LNCAP (cell line): Measurements from ENCODE around the gene RPL13A.

Experiments used
- CTCF ChIP-seq: fragments of 450-650 bp; IDR thresholded peaks from 2 replicates; pipeline ENCODE4 v1.5.1; 2017; ENCODE audit warnings: mild to moderate bottlenecking

Gene RPL13A

DNA sequence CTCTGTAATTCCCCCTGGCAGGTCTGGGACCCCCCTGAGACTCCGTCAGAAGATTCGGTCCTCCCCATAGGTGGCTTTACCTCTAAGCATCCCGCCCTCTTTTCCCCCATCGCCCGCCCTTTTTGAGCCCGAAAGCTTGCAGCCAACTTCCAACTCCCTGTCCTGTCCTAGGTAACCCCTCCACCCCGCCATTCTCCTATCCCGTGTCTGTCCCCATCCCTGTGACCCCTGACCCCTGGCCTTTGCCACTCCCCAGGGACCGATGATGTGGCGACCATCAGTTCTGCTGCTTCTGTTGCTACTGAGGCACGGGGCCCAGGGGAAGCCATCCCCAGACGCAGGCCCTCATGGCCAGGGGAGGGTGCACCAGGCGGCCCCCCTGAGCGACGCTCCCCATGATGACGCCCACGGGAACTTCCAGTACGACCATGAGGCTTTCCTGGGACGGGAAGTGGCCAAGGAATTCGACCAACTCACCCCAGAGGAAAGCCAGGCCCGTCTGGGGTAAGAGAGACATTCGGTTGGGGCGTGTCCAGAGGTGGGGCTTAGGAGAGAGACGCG lies 40.9 kb downstream of the RPL13A start:
- TF ChIP-seq CTCF: no peak

DNA sequence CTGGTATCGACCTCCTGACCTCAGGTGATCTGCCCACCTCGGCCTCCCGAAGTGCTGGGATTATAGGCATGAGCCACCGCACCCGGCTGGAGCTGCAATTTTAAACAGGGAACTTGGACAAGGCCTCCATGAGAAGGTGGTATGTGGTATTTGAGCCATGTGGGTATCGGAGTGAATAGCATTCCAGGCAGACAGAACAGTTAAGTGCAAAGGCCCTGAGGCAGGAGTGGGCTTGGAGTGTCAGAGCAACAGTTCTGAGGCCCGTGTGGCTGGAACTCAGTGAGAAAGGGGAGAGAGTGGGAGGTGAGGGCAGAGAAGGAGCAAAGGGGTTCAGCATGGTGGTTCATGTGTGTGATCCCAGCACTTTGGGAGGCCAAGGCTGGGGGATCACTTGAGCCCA lies 43.3 kb downstream of the RPL13A start:
- TF ChIP-seq CTCF: no peak

- TF ChIP-seq CTCF: peak; percentile 50
Observed at GRCh38 chr19:49533551-49534488, 46.4 kb downstream of the RPL13A start.

GRCh38 chr19:49534632-49535385 lies 47.4 kb downstream of the RPL13A start:
- TF ChIP-seq CTCF: no peak

- no peak for TF ChIP-seq CTCF
Observed at GRCh38 chr19:49536921-49537462, 49.6 kb downstream of the RPL13A start.

DNA sequence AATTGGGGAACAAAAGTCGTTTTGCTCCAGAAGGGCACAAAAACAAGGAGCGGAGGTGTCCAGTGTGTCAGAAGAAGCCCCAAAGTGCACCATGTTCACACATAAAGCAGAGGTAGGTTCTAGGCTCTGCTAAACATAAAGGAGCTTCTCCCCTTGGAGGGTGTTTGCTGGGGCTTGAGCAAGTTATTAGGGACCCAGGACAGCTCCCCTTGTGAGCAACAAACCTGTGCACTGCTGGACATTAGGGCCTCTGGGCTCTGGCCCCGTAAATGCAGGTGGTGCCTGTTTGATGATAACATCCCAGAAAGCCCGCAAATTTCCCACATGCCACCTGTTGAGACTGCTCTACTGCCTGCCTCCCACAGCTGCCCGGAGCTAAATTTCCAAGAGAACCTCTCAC lies 51.2 kb downstream of the RPL13A start:
- no peak for TF ChIP-seq CTCF

- no peak for TF ChIP-seq CTCF
Observed at GRCh38 chr19:49539192-49539952, 52.0 kb downstream of the RPL13A start.
